Head of caudate nucleus (tissue), 42 donors: ENCODE measurements around the gene RPL7L1.
"Not testable (repeated sequence)": the region's sequence is repeated elsewhere in the genome, so short reads cannot be mapped to it uniquely, and the experiment has no call there.

ENCODE experiments used
- DNase-seq, 42 donors: peaks; one replicate each; pipeline versions ENCODE4 v3.0.0 to v3.0.0-alpha.2; 2020 to 2021; ENCODE audit warnings: mixed read lengths in 7 of 42
- intact Hi-C: fragments of 100-400 bp; cut with DNase I; formaldehyde crosslinking; loops from one replicate; pipeline ENCODE4 v1.15.0; 2022

The RPL7L1 gene

DNA sequence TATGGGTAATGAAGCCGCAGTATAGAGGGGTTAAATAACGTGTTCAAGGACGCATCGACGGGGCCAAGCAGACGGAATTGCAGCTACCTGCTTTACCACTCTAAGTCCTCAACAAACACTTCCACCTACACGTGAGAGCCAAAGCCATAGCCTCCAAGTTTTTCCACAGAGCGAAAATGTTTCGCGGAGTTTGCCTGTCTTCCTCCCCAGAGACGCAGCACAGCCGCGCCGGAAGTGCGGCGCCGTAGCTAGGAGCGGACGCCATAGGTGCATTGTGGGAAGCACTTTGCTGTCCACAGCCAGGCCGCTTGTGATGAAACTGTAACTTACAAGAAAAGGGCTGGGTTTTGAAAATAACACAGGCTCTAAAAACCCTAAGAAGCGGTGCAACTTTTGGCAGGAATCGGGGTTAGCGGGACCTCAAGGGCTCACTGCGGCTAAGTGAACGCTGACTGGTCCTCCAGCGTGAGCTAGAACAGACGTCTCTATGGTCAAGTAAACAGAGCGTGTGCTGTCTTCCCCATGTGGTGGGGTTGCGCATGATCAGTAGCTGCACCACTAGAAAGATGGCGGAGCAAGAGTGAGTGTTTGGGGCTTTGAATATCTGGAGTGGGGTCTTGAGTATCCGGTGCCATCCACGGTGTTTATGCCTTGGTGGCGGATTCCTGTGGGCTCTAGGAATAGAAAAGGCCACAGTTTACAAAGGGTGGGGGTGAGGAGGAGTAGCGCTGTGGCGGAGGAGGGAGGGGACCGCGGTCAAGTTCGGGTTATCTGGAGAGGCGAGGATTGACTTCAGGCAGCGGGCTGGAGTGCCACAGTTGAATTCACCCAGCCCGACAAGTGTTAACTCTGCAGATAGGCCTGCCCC is at the start of gene RPL7L1:
RPL7L1 (plus strand) TSS at position 245 of the 868 bp plus-strand sequence; CDS start at position 540, 295 bp downstream.
- peak; percentile 83 to 95 (median 90) for DNase-seq
- intact Hi-C loops: loop anchor here (5.0 to 10.0 kb wide), 3 partner anchors 97 to 217 kb away; partner anchors contain the start of genes BICRAL and PRPH2

DNA sequence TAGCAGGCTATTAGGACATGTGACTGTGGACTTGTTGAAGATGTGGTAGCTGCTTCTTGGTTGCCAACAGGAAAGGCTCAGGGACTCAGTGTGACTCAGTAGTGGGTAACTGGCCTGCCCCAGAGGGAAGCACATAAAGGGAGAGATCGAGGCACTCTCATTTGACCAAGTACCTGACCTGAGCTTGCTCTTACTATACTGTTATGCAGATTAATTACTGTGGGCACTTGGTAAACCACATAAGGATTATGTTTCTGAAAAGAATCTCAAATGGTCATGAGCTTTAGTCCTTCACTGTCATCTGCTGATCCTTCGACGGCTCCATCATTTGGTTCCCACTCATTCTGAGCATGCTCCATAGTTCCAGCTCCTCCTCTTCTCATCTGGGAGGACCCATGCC is 48.2 kb upstream of the RPL7L1 start:
- intact Hi-C loops: no loop called here
- no peak for DNase-seq

DNA sequence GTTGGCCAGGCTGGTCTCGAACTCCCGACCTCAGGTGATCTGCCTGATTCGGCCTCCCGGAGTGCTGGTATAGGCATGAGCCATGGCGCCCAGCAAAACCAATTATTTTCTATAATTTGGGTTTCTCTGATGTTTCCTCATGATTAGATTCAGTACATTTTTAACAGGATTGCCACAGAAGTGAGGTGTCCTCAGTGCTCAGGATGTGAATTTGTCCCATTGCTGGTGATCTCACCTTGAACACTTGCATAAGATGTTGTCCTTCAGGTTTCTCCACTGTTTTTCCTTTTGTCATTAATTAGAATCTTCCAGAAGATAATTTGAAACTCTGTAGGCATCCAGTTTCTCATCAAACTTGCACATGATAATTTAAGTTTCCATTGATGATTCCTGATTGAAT is 45.4 kb upstream of the RPL7L1 start:
- intact Hi-C loops: no loop called here
- no peak for DNase-seq

DNA sequence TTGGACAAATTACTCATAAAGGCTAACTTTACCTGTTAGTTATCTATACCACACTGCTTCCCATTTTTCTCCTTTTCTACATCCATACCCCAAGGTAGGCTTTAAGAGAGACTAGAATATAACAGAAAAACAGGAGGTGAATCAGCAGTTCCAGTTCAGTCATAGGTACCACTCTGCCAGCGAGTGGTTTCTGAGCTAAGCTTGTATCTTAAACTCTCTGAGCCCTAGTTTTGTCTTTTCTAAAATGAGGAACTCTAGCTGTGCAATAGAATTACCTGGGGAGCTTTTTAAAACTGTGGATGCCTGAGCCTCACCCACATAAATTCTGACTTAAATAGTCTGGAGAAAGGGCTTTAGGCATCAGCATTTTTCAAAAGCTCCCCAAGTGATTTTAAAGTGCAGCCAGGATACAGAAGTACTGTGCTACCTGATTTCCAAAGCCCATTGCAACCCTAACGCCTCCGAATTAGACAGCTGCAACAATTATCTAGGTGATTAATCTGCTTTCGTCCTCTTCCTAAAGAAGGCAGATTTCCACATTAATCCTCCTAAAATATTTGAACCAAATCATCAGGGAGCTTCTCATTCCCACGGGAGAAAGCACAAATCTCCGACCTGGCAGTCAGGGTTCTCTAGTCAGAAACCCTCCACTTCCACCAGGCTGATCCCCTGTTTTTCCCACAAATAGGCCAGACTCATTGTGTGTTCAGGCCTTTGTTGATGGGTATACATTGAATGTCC is 37.4 kb upstream of the RPL7L1 start:
- intact Hi-C loops: no loop called here
- peak in 12 of 42 donors; percentile 1 to 58 (median 23) for DNase-seq

DNA sequence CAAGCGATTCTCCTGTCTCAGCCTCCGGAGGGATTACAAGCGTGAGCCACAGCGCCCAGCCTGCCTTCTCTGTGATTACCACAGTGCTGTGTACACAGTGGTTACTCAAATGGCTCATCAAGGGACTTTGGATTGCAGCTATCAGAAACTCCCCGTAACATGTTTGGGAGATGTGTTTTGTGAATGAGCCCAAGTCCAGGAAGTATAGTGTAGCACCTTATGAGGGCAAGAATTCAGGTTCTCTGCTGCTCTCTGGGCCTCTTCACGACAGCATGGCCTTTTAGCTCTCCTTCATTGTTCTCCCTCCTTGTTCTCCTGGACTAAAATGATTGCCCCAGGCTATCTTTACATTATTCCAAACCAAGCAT is 34.1 kb upstream of the RPL7L1 start:
- intact Hi-C loops: no loop called here

DNA sequence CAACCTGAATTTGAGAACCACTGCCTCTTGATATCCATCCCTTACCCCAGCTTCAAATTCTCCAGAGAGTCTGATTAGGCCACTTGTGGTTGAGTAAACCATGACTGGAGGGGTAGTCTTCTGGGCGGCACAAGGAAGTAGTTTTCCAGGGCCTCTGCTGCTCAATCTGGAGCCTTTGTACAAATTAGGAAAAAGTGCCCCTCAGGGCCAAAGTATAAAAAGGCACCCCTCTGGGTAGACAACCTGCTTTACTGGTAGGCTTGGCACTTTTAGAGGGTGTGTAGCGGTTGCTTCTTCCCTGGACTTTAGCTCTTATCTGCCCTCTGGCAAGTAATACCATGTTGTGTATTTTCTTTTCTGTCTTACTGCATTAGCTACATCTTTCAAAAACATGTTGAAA is 32.9 kb upstream of the RPL7L1 start:
- DNase-seq: no peak
- intact Hi-C loops: no loop called here

More for the DNA sequence above, 34.1 kb upstream of the RPL7L1 start:
- no peak for DNase-seq

DNA sequence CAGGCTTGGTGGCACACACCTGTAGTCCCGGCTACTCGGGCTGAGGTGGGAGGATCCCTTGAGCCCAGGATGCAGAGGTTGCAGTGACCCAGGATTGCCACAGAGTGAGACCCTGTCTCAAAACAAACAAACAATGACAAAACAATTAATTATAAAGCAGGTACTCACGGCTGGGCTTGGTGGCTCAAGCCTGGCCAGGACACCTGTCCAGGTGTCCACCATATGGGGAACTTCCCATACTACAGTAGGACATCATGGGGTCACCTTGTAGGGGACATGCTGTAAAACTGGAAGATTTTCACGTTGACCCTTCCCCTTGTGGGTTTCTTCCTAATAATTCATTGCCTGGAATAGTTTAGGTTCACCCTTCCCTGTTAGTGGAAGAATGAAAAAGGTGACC is 30.7 kb upstream of the RPL7L1 start:
- intact Hi-C loops: no loop called here
- DNase-seq: no peak

DNA sequence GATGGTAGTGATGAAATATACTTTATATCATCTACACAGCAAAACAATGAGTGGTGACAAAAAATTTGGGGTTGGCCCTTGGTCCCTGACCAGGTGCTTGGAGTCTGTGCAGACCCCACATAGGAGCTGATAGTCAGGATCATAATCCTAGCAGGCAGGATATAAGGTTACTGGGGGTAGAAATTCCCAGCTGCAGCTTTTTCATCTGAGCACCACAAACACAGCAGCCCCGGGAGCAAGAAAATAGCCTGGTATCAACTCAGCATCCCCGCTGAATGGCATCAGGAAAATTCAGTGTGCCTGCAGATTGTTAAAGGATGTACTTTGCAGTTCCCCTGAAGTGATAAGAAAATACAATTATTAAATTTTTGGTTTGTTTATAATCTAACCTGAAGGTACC is 27.8 kb upstream of the RPL7L1 start:
- DNase-seq: no peak
- intact Hi-C loops: no loop called here

DNA sequence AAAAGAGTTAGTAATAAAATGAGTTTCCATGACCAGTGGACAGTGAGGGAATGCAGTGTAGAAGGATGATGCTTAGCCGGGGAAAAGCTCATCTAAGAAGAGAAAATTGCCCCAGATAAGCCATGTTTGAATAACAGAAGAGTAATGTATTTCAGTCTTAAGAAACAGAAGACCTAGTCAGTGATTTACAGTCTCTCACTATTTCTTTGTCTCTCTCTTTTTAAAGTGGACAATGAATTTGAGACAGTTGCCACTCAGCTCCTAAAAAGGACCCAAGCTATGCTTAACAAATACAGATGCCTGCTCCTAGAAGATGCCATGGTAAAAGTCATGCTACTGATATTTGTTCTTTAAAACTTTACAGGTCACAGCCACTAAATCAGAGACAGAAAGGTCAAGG is 19.4 kb upstream of the RPL7L1 start:
- DNase-seq: no peak
- intact Hi-C loops: no loop called here

DNA sequence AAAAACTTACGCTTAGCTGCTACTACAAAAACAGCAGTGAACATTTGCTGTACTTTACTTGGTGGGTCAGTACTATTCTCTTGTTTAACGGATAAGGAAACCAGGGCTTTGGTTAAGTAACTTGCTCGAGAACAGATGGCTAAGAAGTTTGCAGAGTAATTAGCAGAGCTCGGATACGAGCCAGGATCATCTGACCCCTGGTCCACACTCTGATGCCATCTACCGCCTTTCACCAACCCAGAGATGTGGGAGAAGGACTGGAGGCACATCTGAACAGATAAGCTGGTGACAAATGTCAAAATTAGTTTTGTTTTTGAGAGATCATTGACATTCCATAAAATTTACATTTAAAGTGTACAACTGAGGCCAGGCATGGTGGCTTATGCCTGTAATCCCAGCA is 18.9 kb upstream of the RPL7L1 start:
- intact Hi-C loops: no loop called here

DNA sequence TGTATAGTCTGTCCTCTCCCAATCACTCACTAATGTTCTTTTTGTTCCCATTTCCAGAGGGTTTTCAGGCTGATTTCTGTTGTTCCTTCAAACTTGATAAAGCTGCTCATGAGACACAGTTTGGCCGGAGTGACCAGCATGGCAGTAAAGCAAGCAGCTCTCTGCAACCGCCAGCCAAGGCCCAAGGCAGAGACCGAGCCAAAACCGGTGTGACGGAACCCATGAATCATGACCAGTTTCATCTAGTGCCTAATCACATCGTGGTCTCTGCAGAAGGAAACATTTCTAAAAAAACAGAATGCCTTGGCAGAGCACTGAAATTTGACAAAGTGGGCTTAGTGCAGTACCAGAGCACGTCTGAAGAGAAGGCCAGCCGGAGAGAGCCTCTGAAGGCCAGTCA is 14.8 kb upstream of the RPL7L1 start:
- peak in 2 of 42 donors; percentile 43 to 50 for DNase-seq
- intact Hi-C loops: no loop called here

More for the DNA sequence above, 18.9 kb upstream of the RPL7L1 start:
- DNase-seq: no peak

DNA sequence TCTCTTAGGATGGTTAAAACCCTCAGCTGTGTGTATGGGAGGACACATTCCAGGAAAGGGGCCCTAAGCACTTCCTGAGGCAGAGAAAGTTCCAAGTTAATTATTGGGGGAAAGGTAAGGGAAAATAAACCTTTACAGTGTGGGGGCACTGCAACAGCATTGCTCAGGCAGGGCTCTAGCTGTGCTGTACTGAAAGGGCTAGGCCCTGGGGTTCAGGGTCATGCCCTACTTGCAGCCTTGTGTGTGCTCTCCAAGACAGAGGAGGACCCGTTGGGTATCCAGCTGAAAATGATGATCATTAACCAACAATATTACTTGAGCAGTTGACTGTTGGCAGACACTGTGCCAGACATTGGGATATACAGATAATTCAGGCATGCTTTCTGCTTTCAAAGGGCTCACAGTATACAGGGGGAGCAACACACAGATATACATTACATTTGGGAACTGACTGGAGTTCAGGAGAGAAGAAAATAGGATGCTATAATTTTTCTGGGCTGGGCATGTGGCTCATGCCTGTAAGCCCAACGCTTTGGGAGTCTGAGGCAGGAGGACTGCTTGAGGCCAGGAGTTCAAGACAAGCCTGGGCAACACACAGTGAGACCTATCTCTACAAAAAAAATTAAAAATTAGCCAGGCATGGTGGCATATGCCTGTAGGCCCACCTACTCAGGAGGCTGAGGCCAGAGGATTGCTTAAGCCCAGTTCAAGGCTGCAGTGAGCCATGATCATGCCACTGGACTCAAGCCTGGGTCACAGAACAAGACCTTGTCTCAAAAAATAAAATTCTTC is 9.1 kb upstream of the RPL7L1 start:
- no peak for DNase-seq
- intact Hi-C loops: loop anchor here (10.0 kb wide), 1 partner anchor 146 kb away; the partner anchor contains the start of gene PRPH2

DNA sequence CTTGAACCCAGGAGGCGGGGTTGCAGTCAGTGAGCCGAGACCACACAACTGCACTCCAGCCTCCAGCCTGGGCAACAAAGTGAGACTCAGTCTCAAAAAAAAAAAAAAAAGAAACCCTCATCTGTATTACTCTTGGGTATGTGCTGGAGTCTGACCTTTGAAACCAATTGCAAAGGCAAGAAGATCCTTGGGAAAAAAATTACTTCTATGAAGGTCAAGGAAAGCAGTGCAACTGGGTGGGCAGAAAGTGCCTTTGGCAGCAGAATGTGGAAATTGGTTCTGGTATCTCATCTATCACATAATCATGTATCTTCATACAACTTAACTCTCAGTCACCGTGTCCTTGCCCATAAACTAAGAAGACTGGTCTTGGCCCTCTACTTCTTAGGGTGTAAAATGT is 7.7 kb upstream of the RPL7L1 start:
- intact Hi-C loops: loop anchor here (10.0 kb wide), 1 partner anchor 147 kb away; the partner anchor contains the start of gene PRPH2
- DNase-seq: no peak

DNA sequence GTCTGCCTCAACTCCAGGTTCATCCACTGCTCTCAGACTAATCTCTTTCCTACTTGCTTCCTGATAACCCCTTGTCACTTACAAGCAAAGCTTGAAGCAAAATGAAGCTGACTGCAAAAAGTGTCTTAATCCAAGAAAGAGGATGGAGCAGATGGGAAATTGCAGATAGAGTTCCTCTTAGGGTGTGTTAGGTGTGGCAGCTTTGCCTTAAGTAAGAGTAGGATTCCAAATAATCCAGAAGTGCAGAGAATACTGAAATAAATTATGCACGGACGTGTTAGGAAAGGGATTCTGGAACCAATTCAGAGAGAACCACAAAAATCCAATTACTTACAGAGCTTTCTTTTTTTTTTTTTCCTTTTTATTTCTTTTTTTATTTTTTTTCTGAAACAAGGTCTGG is 6.1 kb upstream of the RPL7L1 start:
- intact Hi-C loops: loop anchor here (10.0 kb wide), 1 partner anchor 149 kb away; the partner anchor contains the start of gene PRPH2
- no peak for DNase-seq

DNA sequence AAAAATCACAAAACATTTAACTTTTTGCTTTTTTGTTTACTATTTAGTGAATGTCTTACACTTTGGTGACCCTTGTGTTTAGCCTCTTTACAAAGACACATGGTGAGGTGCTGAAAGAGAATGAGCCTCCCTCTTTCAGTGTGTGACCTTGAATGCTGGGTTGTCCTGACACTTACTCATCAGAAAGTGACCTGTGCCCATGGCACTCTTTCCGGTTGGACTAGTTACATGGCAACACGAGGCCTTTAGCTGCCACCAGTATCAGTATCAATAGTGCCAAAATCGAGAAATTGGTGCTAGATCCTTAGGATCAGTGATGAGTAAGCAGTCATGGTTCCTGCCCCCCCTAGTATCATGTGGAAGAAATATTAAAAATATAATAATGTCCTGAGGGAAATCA is 1.7 kb upstream of the RPL7L1 start:
- intact Hi-C loops: loop anchor here (5.0 to 10.0 kb wide), 3 partner anchors 95 to 215 kb away; partner anchors contain the start of genes BICRAL and PRPH2
- DNase-seq: no peak

DNA sequence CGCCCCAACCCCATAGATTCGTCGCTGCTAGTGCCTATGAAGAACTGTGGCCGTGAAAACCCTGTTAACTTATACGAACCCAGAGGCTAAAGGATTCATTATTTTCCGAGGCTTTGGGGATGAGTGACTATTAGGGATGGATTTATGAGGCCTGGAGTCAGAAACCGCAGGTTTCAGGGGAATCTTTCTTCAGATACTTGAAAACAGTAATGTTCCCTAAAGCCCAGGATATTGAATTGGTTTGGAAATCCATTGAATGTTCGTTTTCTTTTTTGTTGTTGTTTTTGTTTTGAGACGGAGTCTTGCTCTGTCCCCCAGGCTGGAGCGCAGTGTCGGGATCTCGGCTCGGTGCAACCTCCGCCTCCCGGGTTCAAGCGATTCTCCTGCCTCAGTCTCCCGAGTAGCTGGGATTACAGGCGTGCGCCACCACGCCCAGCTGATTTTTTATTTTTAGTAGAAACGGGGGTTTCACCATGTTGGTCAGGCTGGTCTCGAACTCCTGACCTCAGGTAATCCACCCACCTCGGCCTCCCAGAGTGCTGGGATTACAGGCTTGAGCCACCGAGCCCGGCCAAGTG is 913 bp downstream of the RPL7L1 start:
- intact Hi-C loops, DNase-seq: not testable (repeated sequence)

DNA sequence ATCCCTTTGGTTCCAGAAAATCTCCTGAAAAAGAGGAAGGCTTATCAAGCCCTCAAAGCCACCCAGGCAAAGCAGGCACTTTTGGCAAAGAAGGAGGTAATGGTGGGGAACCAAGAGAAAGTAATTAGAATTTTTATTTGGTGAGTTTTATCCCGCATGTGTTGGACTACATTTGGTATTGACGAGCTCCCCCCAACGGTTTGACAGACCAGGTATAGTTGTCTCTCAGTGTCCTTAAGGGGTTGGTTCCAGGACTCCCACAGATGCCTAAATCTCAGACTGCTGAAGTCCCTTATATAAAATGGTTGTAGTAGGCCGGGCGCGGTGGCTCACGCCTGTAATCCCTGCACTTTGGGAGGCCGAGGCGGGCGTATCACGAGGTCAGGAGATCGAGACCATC is 1.5 kb downstream of the RPL7L1 start:
- intact Hi-C loops, DNase-seq: not testable (repeated sequence)

DNA sequence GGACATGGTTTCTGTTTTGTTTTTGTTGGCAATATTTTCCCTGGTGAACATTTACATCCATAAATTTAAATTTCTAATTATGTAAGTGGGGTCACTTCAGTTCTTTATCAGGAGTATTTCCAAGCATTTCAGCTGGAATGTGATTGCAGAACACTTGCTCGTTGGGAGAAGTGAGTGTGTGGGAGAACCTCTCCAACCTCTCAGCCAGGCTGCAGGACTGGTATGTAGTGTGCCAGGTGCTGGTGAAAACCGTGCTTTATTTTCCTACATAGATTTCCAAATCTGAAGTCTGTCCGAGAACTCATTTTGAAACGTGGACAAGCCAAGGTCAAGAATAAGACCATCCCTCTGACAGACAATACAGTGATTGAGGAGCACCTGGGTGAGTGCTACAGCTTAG is 6.3 kb downstream of the RPL7L1 start:
- intact Hi-C loops: no loop called here
- no peak for DNase-seq

DNA sequence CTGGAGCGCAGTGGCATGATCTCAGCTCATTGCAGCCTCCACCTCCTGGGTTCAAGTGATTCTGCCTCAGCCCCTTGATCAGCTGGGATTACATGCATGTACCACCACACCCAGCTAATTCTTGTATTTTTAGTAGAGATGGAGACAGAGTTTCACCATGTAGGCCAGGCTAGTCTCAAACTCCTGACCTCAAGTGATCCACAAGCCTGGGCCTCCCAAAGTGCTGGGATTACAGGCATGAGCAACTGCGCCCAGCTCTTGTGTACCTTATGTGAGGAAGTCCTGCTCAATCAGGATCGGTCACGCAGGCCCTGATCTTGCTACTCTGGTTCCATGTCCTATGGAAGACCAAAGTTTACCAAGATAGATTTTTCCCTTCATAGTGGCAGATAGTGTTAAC is 8.8 kb downstream of the RPL7L1 start:
- DNase-seq, intact Hi-C loops: not testable (repeated sequence)
